K562 (cell line): ENCODE measurements around the gene IKZF3. TPM values are rescaled to one million over a fixed set of nuclear protein-coding genes. Genes with fewer than 3 reads are reported as not detected.

Experiments used
- ATAC-seq: fragments of 200-7000 bp; cut with Tn5 transposase; 3 replicates; pipeline ENCODE4 v1.9.1; 2020; ENCODE audit warnings: moderate library complexity
- BruUV-seq: library from RNA; stranded (reverse); fragments of 400-500 nt; replicated peaks from 2 replicates; lab custom pipeline; 2021; lab: Mats Ljungman, UMichigan
- CTCF ChIA-PET: fragments of 300-600 bp; formaldehyde crosslinking; extraction: SDS; loops from one replicate; lab custom pipeline; 2021; ENCODE audit warnings: low intra/inter-chr PET ratio; lab: Yijun Ruan, JAX
- POLR2A ChIA-PET: fragments of 300-600, 350-650 bp; sonication (Branson Sonifier 250); formaldehyde crosslinking; extraction: SDS; loops from one replicate; lab custom pipeline; 2021; ENCODE audit warnings: antibody characterized with exemption, inconsistent platforms; lab: Yijun Ruan, JAX
- DNase-seq, 4 experiments: peaks; one replicate each; pipeline versions ENCODE4 v3.0.0 to v3.0.0-alpha.2; 2011 to 2018; ENCODE audit warnings: low spot score in 3 of 4, mixed read lengths in 3 of 4; ENCODE audit errors: extremely low read depth in 1 of 4
- FAIRE-seq: peaks from 2 replicates; lab custom pipeline; 2011; peaks lifted over from hg19 to GRCh38; lab: Jason Lieb, UNC
- H2AFZ ChIP-seq: 2 replicates; pipeline ENCODE4 v1.6.0; 2011; ENCODE audit warnings: low read depth, low read length, control low read depth, inconsistent platforms
- H3K27ac ChIP-seq: fragments of 200-600 bp; 3 replicates; pipeline ENCODE4 v1.8.0; 2011; ENCODE audit warnings: low read depth, mild to moderate bottlenecking, control low read depth, inconsistent platforms, low read length, moderate library complexity, mixed read lengths; ENCODE audit errors: extremely low read depth
- H3K27me3 ChIP-seq, 2 experiments: fragments of 300-600 bp in 1 of 2; 2 replicates in 1 of 2; 3 replicates in 1 of 2; pipeline versions ENCODE4 v1.6.0 to v1.8.0; 2011; ENCODE audit warnings: inconsistent platforms in 2 of 2, low read length in 2 of 2, mild to moderate bottlenecking in 1 of 2, mixed read lengths in 1 of 2, moderate library complexity in 1 of 2; ENCODE audit not compliant: control insufficient read depth in 2 of 2, insufficient read depth in 2 of 2
- H3K36me3 ChIP-seq: fragments of 300-600 bp; 3 replicates; pipeline ENCODE4 v1.8.0; 2011; ENCODE audit warnings: mild to moderate bottlenecking, low read length, inconsistent platforms; ENCODE audit not compliant: control insufficient read depth, insufficient read depth
- H3K4me1 ChIP-seq, 2 experiments: fragments of 200-600 bp in 1 of 2; replicated peaks in 1 of 2; 2 replicates in 1 of 2; 3 replicates in 1 of 2; pipeline versions ENCODE4 v1.5.1 to v1.8.0; 2011; ENCODE audit warnings: inconsistent platforms in 2 of 2, low read length in 2 of 2, mild to moderate bottlenecking in 1 of 2, mixed read lengths in 1 of 2, moderate library complexity in 1 of 2; ENCODE audit not compliant: control insufficient read depth in 2 of 2, insufficient read depth in 2 of 2
- H3K4me2 ChIP-seq: 2 replicates; pipeline ENCODE4 v1.6.1; 2011; ENCODE audit warnings: low read length, control low read depth, inconsistent platforms, mixed read lengths; ENCODE audit not compliant: insufficient read depth
- H3K4me3 ChIP-seq: fragments of 200-600 bp; sonication (generic), shearing (Covaris generic); 2 replicates; pipeline ENCODE4 v1.5.1; 2016; ENCODE audit warnings: control low read depth, inconsistent platforms
- H3K79me2 ChIP-seq: fragments of 200-600 bp; 3 replicates; pipeline ENCODE4 v1.8.0; 2011; ENCODE audit warnings: low read length, inconsistent platforms; ENCODE audit not compliant: control insufficient read depth, insufficient read depth
- H3K9ac ChIP-seq, 2 experiments: 2 replicates each; pipeline versions ENCODE4 v1.6.0 to v1.6.1; 2011; ENCODE audit warnings: low read depth in 2 of 2, low read length in 2 of 2, control low read depth in 1 of 2, inconsistent platforms in 1 of 2, mild to moderate bottlenecking in 1 of 2, mixed read lengths in 1 of 2; ENCODE audit not compliant: insufficient read depth in 1 of 2
- H3K9me1 ChIP-seq: one replicate; pipeline ENCODE4 v1.6.0; 2011; ENCODE audit warnings: inconsistent platforms, mild to moderate bottlenecking, low read length, moderate library complexity; ENCODE audit not compliant: control insufficient read depth, insufficient read depth
- H3K9me3 ChIP-seq: replicated peaks from 2 replicates; pipeline ENCODE4 v1.5.1; 2011; ENCODE audit warnings: low read depth, low read length, inconsistent platforms; ENCODE audit not compliant: control insufficient read depth, insufficient read depth
- H4K20me1 ChIP-seq: replicated peaks from 2 replicates; pipeline ENCODE4 v1.6.1; 2011; ENCODE audit warnings: low read length, inconsistent platforms, mixed read lengths; ENCODE audit not compliant: control insufficient read depth, insufficient read depth
- SPI1 ChIP-seq: IDR thresholded peaks from 2 replicates; pipeline ENCODE4 v1.6.1; 2011; ENCODE audit warnings: low read depth, low read length, control low read depth, borderline replicate concordance
- SRSF1 ChIP-seq: fragments of 200-400 bp; formaldehyde crosslinking; IDR thresholded peaks from 2 replicates; pipeline ENCODE4 v1.6.1; 2017; ENCODE audit warnings: mild to moderate bottlenecking, low read depth, low read length, moderate library complexity
- WGBS: fragments of 100-300 bp; shearing (Covaris generic); methylation state at CpG from one replicate; pipeline ENCODE4 v1.1.6; 2016; ENCODE audit warnings: low coverage, mixed read lengths; ENCODE audit not compliant: insufficient coverage; ENCODE audit errors: missing lambda C conversion rate; 5-methylcytosine and 5-hydroxymethylcytosine counted together
- in situ Hi-C: fragments of 300-500 bp; cut with MboI; formaldehyde crosslinking; loops from 4 replicates; pipeline ENCODE4 v1.15.0; 2018; ENCODE audit warnings: inconsistent platforms, mixed read lengths
- intact Hi-C: fragments of 100-400 bp; cut with micrococcal nuclease; formaldehyde crosslinking; loops from 2 replicates; pipeline ENCODE4 v1.14.2; 2022
- polyA plus RNA-seq, 8 experiments: library from polyadenylated mRNA; depleted of rRNA in 4 of 8; stranded (reverse) in 5 of 8; unstranded in 3 of 8; fragments of >200 nt; fragmentation: Nextera tagmentation in 2 of 8; fragmentation: Illumina TruSeq in 1 of 8; extraction: Ambion mirVana in 2 of 8; extraction: Trizol in 1 of 8; gene quantifications; 2 replicates each; pipeline versions ENCODE4 v1.2.1 to v1.2.3, GENCODE V29; 2011 to 2014; ENCODE audit warnings: inconsistent platforms in 1 of 8, missing spikeins in 1 of 8
- total RNA-seq, 7 experiments: library from RNA; depleted of rRNA in 6 of 7; stranded (reverse); fragments of >200 nt in 6 of 7; fragmentation: Illumina TruSeq in 2 of 7; extraction: Trizol in 2 of 7; gene quantifications; 2 replicates each; pipeline versions ENCODE4 v1.2.1 to v1.2.3, GENCODE V29; 2011 to 2021; ENCODE audit warnings: low replicate concordance in 1 of 7
- TF ChIP-seq, protein P1 (sequence below): fragments of 250-450 bp; sonication (Bioruptor Pico); IDR thresholded peaks from 2 replicates; pipeline ENCODE4 v1.4.0; 2020
- TF ChIP-seq, protein P2 (sequence below): fragments of 450-650 bp; formaldehyde crosslinking; IDR thresholded peaks from 2 replicates; pipeline ENCODE4 v1.4.0; 2020; ENCODE audit warnings: mild to moderate bottlenecking, moderate library complexity

The IKZF3 gene
- total and polyA plus RNA-seq, 9 of the 15 experiments (the other 6 are each of a cell fraction or from before 2014, with no cell fraction given), result 0.06 to 1.6 (median 0.62) TPM

DNA sequence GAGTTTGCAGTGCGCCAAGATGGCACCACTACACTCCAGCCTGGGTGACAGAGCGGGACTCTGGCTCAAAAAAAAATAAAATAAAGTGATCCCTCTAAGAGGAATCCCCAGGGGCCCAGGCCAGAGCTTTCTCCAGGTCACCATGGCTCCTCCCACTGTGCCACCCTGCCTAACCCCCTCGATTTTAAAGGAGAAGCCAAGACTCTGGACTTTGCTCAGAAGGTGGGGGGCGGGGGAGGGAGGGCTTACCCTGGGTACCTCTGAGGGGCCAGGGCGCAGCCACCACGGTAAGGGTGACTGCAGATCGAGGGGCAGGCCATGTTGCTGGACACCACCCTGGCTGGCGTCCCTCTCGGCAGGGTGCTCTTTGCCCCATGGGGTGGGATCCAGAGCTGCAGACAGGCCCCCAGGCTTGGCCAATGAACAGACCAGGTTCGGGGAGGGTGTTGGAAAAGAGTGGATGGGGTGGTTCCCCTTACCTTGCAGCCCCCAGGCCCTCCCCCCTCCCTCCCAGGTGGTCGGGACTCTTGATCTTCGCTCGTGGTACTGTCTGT lies 126.8 kb downstream of the IKZF3 start:
- H3K27me3 ChIP-seq, result no peaks in the 10 kb centered on the region
- CTCF ChIA-PET, result no interaction called here
- no peak for DNase-seq
- no peak for ATAC-seq
- H3K36me3 ChIP-seq, result no peaks in the 10 kb centered on the region
- peak overlapping the region; percentile 74 for H2AFZ ChIP-seq
- intact Hi-C loops, result no loop called here
- in situ Hi-C loops, result no loop called here
- peak overlapping the region; percentile 44 for H3K4me3 ChIP-seq
- H3K9ac ChIP-seq, result peak overlapping the region in 1 of 2 experiments; percentile 80; a peak in 2 of 4 replicates
- H3K4me1 ChIP-seq, result peaks cover 20 to 44% of the 10 kb centered on the region in 2 experiments
- H3K27ac ChIP-seq, result no peak overlapping the region
- WGBS, result 70% methylated on average over 5 of the region's 13 CpGs
- TF ChIP-seq, protein P1, sequence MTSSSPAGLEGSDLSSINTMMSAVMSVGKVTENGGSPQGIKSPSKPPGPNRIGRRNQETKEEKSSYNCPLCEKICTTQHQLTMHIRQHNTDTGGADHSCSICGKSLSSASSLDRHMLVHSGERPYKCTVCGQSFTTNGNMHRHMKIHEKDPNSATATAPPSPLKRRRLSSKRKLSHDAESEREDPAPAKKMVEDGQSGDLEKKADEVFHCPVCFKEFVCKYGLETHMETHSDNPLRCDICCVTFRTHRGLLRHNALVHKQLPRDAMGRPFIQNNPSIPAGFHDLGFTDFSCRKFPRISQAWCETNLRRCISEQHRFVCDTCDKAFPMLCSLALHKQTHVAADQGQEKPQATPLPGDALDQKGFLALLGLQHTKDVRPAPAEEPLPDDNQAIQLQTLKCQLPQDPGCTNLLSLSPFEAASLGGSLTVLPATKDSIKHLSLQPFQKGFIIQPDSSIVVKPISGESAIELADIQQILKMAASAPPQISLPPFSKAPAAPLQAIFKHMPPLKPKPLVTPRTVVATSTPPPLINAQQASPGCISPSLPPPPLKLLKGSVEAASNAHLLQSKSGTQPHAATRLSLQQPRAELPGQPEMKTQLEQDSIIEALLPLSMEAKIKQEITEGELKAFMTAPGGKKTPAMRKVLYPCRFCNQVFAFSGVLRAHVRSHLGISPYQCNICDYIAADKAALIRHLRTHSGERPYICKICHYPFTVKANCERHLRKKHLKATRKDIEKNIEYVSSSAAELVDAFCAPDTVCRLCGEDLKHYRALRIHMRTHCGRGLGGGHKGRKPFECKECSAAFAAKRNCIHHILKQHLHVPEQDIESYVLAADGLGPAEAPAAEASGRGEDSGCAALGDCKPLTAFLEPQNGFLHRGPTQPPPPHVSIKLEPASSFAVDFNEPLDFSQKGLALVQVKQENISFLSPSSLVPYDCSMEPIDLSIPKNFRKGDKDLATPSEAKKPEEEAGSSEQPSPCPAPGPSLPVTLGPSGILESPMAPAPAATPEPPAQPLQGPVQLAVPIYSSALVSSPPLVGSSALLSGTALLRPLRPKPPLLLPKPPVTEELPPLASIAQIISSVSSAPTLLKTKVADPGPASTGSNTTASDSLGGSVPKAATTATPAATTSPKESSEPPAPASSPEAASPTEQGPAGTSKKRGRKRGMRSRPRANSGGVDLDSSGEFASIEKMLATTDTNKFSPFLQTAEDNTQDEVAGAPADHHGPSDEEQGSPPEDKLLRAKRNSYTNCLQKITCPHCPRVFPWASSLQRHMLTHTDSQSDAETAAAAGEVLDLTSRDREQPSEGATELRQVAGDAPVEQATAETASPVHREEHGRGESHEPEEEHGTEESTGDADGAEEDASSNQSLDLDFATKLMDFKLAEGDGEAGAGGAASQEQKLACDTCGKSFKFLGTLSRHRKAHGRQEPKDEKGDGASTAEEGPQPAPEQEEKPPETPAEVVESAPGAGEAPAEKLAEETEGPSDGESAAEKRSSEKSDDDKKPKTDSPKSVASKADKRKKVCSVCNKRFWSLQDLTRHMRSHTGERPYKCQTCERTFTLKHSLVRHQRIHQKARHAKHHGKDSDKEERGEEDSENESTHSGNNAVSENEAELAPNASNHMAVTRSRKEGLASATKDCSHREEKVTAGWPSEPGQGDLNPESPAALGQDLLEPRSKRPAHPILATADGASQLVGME (CRISPR knock-in tag), result no peak
- TF ChIP-seq SRSF1 (no peak), SPI1 (no peak)
- TF ChIP-seq, protein P2, sequence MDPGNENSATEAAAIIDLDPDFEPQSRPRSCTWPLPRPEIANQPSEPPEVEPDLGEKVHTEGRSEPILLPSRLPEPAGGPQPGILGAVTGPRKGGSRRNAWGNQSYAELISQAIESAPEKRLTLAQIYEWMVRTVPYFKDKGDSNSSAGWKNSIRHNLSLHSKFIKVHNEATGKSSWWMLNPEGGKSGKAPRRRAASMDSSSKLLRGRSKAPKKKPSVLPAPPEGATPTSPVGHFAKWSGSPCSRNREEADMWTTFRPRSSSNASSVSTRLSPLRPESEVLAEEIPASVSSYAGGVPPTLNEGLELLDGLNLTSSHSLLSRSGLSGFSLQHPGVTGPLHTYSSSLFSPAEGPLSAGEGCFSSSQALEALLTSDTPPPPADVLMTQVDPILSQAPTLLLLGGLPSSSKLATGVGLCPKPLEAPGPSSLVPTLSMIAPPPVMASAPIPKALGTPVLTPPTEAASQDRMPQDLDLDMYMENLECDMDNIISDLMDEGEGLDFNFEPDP (CRISPR knock-in tag), result no peak
- FAIRE-seq, result no peak
- peak overlapping the region; percentile 69 for H3K4me2 ChIP-seq
- no peaks in the 10 kb centered on the region for H4K20me1 ChIP-seq
- BruUV-seq, result no TSS peak
- no peaks in the 10 kb centered on the region for H3K79me2 ChIP-seq
- no peaks in the 10 kb centered on the region for H3K9me1 ChIP-seq
- POLR2A ChIA-PET, result interaction anchor here (0.9 to 1.1 kb wide), 2 partner anchors 14 to 37 kb away, joined by 3 read pairs; partner anchors contain the start of gene ERBB2
- H3K9me3 ChIP-seq, result no peaks in the 10 kb centered on the region
